ENCODE data around the gene GRIA2.

The GRIA2 gene

DNA sequence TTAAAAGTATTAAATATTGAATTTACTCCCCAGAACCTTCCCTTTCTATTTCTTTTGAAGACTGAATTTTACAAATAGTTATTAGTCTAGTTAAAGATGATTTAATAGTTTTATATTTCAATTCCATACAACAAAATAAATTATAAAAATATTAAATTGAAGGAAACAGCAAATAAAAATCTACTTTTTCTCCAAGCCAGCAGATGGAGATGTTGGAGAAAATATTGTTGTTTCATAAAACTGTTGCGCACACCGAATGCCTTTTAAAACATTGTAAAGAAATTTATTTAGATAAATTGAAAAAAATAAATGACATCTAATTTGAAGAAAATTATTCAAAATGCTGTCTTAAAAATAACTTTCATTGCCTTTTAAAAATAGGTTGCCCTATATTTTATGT is 5.5 kb downstream of the GRIA2 start:
- TF ChIP-seq, protein P1, sequence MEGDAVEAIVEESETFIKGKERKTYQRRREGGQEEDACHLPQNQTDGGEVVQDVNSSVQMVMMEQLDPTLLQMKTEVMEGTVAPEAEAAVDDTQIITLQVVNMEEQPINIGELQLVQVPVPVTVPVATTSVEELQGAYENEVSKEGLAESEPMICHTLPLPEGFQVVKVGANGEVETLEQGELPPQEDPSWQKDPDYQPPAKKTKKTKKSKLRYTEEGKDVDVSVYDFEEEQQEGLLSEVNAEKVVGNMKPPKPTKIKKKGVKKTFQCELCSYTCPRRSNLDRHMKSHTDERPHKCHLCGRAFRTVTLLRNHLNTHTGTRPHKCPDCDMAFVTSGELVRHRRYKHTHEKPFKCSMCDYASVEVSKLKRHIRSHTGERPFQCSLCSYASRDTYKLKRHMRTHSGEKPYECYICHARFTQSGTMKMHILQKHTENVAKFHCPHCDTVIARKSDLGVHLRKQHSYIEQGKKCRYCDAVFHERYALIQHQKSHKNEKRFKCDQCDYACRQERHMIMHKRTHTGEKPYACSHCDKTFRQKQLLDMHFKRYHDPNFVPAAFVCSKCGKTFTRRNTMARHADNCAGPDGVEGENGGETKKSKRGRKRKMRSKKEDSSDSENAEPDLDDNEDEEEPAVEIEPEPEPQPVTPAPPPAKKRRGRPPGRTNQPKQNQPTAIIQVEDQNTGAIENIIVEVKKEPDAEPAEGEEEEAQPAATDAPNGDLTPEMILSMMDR (IDR thresholded peaks at IDR 0.05), result no peak

DNA sequence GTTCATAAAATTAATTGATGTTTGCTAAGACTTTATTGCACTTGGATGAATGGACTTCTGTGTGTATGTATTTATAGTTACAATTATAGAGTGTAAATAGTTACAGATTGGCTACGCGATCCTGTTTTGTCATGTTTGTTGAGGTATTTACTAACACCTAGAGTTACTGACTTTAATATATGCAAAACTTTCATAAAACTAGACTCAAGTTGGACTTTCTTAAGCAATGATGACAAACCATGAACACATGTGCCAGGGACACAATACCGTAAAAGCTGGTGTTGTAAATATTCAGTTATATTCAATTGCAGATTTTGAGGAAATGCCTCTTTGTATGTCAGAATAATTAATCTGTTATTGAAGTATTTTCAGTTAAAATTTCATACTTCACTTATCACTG is 6.1 kb downstream of the GRIA2 start:
- TF ChIP-seq, protein P1 (IDR thresholded peaks at IDR 0.05), result no peak

DNA sequence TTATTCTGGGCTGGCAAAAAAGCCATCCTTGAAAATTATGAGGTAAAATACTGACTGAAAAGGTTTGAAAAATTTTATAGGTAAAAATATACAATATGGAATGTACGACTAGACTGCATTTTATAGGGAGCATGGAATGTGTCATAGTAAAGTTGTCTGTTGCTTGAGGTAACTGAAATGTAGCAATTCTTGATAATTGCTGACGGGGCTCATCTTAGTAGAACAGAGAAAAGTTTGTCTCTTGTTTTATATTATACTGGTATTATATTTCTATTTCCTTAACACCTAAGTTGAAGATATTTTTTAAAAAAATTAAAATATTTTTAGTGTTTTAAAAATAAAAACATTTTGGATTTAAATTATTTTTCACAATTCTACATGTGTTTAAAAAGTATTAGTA is 11.0 kb downstream of the GRIA2 start:
- TF ChIP-seq, protein P1 (IDR thresholded peaks at IDR 0.05), result no peak

DNA sequence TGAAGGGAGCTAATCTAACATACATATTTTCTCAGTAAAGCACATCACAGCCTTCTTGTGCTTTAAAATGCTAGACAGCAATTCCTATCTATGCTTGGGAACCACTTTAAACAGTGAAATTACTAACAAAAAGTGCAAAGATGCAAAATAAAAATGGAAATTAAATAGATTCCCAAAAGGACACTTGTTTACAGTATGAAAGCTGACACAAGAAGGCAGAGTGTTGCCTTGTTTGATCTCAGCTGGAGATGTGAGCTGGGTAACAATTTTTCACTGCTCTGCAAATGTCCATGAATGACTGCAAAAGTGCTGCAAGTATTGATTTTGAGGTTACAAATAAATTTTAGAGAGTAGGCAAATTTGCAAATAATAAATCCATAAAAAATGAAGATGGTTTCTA is 22.3 kb downstream of the GRIA2 start:
- TF ChIP-seq, protein P1 (IDR thresholded peaks at IDR 0.05), result no peak

DNA sequence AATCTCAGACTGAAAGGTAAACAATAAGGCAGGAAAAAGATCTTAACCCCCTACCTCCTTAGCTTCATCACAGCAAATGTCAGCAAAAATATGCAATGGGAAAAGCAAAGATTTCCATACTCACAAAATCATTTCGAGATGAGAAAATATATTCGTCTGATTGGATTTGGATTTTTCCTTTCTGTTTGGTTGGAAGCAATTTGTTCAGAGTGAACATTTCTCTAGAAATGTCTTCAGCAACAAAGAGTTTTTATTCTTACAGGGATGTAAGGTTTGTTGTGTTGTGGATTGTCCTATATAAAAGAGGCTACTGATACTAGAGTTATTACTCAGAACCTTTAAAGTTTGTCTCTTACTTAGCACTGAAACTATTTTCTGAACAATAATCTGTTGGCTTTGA is 23.8 kb downstream of the GRIA2 start:
- TF ChIP-seq, protein P1 (IDR thresholded peaks at IDR 0.05), result no peak

DNA sequence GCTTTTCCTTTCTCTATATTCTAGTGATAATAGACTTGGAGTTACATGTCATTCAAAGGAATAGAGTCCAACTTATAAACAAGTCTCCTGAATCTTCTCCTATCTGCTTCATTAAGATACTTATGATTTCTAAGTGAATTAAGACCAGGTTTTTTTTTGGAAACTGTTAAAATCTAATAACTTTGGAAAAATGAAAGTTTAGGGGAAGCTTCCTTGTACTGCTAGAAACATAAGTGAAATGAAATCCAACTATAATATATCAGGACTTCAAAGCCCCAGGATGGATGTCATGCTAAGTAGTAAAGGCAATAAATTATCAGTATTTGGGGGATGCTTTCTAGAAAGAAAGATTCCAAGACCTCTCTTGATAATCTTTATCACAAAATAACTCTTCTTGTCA is 24.8 kb downstream of the GRIA2 start:
- TF ChIP-seq, protein P1 (IDR thresholded peaks at IDR 0.05), result no peak

DNA sequence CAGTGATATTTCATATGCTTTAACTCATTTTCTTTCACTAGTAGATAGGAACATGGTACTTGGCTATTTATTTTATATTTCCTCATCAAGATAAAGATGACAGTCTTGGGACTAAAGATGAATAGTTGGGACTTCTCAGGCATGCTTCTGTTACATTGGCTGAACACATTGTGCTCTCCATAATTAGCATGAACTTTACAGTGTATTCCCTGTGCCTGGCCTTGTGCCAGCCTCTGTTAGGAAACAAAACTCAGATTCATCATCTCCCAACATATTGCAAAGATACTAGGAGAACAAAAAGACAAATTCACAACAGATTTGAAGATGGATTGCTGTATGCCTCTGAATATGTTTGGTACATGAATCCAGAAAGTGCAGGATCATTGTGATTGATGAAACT is 26.4 kb downstream of the GRIA2 start:
- TF ChIP-seq, protein P1 (IDR thresholded peaks at IDR 0.05), result no peak

DNA sequence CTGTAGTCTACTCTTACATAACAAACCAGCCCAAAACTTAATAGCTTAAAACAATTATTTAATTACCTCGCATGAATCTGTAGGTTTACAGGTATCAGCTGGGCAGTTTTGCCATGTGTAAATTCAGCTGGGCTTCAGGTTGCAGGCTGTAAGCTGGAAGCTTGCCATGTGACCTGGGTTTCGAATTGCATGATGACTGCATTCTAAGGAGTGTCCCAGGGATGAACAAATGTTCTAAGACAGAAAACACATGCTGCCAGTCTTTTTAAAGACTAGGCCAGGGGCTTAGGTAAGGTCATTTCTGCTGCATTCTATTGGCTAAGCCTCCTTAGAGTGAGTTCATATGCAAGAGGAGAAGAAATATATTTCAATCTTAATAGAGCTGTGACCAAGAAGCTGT is 44.8 kb downstream of the GRIA2 start:
- TF ChIP-seq, protein P1 (IDR thresholded peaks at IDR 0.05), result no peak
